Measurements from ENCODE around the gene C14orf132.
A peak's percentile ranks its signal among the peaks of the same experiment; 100 is the strongest.

Gene C14orf132

DNA sequence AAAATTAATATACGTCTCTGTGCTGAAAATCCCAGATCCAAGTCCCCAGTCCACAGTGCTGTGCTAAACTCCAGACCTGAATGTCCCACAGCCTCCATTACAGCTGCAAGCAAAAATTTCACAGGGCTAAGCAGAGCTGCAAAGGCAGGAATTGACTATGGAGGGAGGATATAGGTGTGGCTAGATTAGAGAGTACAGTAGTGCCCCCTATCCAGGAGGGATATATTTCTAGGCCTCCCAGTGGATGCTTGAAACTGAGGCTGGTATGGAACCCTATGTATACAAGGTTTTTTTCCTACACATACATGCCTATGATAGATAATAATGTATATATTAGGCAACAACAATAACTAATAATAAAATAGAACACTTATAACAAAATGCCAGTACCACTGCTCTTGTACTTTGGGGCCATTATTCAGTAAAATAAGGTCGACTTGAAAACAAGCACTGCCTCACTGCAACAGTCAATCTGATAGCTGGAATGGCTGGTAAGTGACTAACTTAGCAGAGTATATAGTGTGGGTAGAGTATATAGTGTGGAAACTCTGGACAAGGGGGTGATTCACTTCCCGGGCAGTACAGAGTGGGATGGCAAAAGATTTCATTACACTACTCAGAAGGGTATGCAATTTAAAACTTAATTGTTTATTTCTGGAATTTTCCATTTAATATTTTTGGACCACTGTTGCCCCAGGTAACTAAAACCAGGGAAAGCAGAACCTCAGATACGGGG, 82.7 kb downstream of the C14orf132 start:
- TF ChIP-seq, protein P1, sequence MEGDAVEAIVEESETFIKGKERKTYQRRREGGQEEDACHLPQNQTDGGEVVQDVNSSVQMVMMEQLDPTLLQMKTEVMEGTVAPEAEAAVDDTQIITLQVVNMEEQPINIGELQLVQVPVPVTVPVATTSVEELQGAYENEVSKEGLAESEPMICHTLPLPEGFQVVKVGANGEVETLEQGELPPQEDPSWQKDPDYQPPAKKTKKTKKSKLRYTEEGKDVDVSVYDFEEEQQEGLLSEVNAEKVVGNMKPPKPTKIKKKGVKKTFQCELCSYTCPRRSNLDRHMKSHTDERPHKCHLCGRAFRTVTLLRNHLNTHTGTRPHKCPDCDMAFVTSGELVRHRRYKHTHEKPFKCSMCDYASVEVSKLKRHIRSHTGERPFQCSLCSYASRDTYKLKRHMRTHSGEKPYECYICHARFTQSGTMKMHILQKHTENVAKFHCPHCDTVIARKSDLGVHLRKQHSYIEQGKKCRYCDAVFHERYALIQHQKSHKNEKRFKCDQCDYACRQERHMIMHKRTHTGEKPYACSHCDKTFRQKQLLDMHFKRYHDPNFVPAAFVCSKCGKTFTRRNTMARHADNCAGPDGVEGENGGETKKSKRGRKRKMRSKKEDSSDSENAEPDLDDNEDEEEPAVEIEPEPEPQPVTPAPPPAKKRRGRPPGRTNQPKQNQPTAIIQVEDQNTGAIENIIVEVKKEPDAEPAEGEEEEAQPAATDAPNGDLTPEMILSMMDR (conservative IDR thresholded peaks at IDR 0.05; ENCODE audit: control insufficient read depth, insufficient read depth, low read depth, low read length), result no peak
- peak; percentile 84 for DNase-seq (ENCODE audit: low read depth)

DNA sequence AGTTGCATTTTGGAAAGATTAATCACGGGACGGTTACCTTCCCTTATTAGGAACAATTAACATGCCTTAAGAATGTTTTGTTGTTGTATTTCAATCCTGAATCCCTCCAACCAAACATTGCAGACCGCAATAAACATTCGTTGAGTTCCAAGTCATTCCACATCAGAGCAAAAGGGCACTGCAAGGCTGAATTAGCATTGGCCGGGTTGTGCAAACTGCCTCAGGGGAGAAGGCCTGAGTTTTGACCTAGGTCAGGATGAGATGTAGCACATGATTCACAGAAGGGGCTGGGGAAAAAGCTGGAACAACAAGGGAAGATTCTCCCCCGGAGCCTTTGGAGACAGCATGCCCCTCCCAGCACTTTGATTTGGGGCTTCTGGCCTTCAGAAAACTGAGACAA, 83.3 kb downstream of the C14orf132 start:
- DNase-seq (ENCODE audit: low read depth), result peak; percentile 93
- H3K4me3 ChIP-seq (ENCODE audit: control insufficient read depth, low read depth, low read length), result no peak overlapping the region
- TF ChIP-seq, protein P1 (conservative IDR thresholded peaks at IDR 0.05; ENCODE audit: control insufficient read depth, insufficient read depth, low read depth, low read length), result no peak

More for the DNA sequence above, 82.7 kb downstream of the C14orf132 start:
- H3K4me3 ChIP-seq (ENCODE audit: control insufficient read depth, low read depth, low read length), result no peak overlapping the region

DNA sequence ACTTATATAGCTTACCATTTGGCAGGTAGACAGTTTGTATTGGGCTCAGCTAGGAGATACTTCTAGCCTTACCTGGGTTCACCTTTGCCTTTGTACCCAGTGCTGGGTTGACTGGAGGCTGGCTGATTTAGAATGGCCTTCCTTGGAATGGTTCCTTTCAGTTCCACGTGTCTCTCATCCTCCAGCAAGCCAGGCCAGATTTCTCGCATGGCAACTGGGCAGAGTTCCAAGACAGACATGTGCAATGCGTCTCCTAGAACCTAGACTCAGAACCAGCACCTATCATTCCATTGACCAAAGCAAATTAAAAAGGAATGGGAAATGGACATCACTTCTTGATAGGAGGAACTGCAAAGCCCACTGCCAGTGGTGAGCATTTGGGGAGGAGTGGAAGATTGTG, 86.4 kb downstream of the C14orf132 start:
- DNase-seq (ENCODE audit: low read depth), result peak; percentile 54
- no peak overlapping the region for H3K4me3 ChIP-seq (ENCODE audit: control insufficient read depth, low read depth, low read length)
- TF ChIP-seq, protein P1 (conservative IDR thresholded peaks at IDR 0.05; ENCODE audit: control insufficient read depth, insufficient read depth, low read depth, low read length), result no peak

DNA sequence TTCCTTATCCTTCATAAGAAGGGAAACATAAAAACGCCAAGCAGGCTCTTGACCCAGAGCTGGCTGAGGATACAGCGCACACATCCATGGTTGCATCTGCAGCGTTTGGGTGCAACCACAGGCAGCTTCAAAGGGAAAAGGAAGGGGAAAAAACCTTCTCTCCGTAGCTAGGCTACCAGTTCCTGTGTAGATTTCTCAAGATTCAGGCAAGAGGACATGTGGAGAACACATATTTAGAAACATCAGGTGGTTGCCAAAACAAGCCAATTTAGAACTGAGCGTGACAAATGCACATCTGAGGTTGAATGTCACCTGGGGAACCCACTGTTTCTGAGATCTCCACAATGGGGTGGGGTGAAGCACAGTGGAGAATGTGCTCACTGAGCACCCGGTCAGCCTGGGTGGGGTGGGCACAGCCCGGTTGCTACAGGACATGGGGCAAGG, 87.2 kb downstream of the C14orf132 start:
- TF ChIP-seq, protein P1 (conservative IDR thresholded peaks at IDR 0.05; ENCODE audit: control insufficient read depth, insufficient read depth, low read depth, low read length), result no peak
- no peak overlapping the region for H3K4me3 ChIP-seq (ENCODE audit: control insufficient read depth, low read depth, low read length)
- DNase-seq (ENCODE audit: low read depth), result no peak

DNA sequence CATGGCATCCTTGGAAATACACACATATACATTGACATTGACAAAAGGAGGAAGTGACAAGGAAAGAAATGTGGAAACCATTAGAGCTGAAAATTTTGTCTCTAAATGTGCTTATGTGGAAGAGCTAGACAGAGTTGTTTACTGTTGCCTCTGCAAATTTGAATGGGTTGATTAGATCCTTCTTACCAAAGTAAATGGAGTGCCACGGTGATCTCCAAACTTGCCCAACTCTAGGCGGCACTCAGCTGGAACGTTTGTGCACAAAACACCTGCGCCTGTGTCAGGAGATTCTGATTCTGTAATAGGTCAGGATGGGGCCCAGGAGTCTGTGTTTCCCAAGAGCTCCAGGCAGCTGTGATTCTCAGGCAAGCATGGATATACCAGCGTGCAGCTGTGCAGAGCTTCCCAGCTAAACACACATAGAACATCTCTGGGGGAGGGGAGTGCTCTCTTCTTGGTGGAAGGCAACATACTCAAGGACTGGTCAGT, 87.7 kb downstream of the C14orf132 start:
- TF ChIP-seq, protein P1 (conservative IDR thresholded peaks at IDR 0.05; ENCODE audit: control insufficient read depth, insufficient read depth, low read depth, low read length), result no peak
- no peak for DNase-seq (ENCODE audit: low read depth)
- no peak overlapping the region for H3K4me3 ChIP-seq (ENCODE audit: control insufficient read depth, low read depth, low read length)

DNA sequence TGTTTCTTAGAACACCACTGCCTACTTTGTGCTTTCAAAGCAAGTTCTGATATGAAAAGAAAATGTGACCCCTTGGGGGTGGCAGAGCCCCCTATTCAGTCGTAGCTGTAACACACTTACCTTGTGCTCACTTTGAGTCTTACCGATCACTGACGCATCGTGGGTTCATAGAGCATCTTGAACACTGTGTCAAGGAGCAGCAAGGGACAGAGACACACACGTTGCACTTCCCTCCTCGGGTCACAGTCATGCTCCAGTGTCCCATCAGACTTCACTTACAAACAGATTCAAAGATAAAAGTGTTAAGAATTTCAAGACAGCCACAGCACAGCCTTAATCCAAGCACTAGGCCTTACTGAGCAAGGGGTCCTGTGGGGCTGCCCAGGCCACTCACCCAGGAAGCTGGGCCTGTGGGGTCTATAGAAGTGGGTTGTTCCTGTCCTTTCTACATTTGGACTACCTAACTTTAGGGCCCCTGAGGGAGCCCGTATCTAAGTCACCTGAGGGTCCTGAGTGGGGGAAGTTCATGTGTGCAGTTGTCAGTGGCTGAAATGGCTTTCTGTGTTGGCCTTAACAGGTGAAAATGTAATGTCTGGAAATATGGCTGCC, 90.1 kb downstream of the C14orf132 start:
- no peak for DNase-seq (ENCODE audit: low read depth)
- TF ChIP-seq, protein P1 (conservative IDR thresholded peaks at IDR 0.05; ENCODE audit: control insufficient read depth, insufficient read depth, low read depth, low read length), result no peak
- H3K4me3 ChIP-seq (ENCODE audit: control insufficient read depth, low read depth, low read length), result no peak overlapping the region

All from fibroblast of mammary gland (primary cell).